Heart left ventricle (tissue), 16 donors: ENCODE results near the gene SLC5A10. TPM values are rescaled to one million over a fixed set of nuclear protein-coding genes. Genes with fewer than 3 reads are reported as not detected.
A peak's percentile ranks its signal among the peaks of the same experiment; 100 is the strongest.

ENCODE experiments used
- ATAC-seq, 4 donors: fragments of 200-7000 bp; cut with Tn5 transposase; one replicate each; pipeline ENCODE4 v1.9.1; 2020 to 2022; ENCODE audit warnings: moderate library complexity in 4 of 4, mild to moderate bottlenecking in 3 of 4, moderate number of reproducible peaks in 1 of 4
- DNase-seq, 5 donors: peaks; one replicate each; pipeline ENCODE4 v3.0.0-alpha.2; 2020
- H3K27ac ChIP-seq, 12 donors: fragments of 200-600 bp; sonication (generic) in 4 of 12; one replicate each; pipeline versions ENCODE4 v1.5.0 to v1.8.0; 2016 to 2022; ENCODE audit warnings: mild to moderate bottlenecking in 2 of 12
- H3K27me3 ChIP-seq, 9 donors: fragments of 200-600 bp; sonication (generic) in 2 of 9; one replicate each; pipeline versions ENCODE4 v1.5.1 to v1.8.0; 2016 to 2022; ENCODE audit warnings: mild to moderate bottlenecking in 3 of 9
- H3K36me3 ChIP-seq, 9 donors: fragments of 200-600 bp; sonication (generic) in 2 of 9; one replicate each; pipeline versions ENCODE4 v1.5.0 to v1.8.0; 2018 to 2022; ENCODE audit warnings: mild to moderate bottlenecking in 2 of 9
- H3K4me1 ChIP-seq, 12 donors: fragments of 200-600 bp; sonication (generic) in 4 of 12; one replicate each; pipeline versions ENCODE4 v1.5.0 to v1.8.0; 2016 to 2022; ENCODE audit warnings: mild to moderate bottlenecking in 3 of 12
- H3K4me3 ChIP-seq, 12 donors: fragments of 200-600 bp; sonication (generic) in 4 of 12; one replicate each; pipeline versions ENCODE4 v1.5.0 to v1.8.0; 2017 to 2022; ENCODE audit warnings: mild to moderate bottlenecking in 9 of 12, moderate library complexity in 4 of 12
- H3K9me3 ChIP-seq, 12 donors: fragments of 200-600 bp; sonication (generic) in 4 of 12; one replicate each; pipeline versions ENCODE4 v1.5.0 to v1.8.0; 2016 to 2022; ENCODE audit warnings: mild to moderate bottlenecking in 1 of 12
- POLR2A ChIP-seq, 2 donors: fragments of 450-650 bp; IDR thresholded peaks; one replicate each; pipeline ENCODE4 v1.6.1; 2017; ENCODE audit warnings: antibody characterized with exemption in 2 of 2, mild to moderate bottlenecking in 2 of 2, moderate library complexity in 2 of 2
- WGBS, 4 donors: extraction: QIAGEN DNeasy Blood & Tissue Kit in 2 of 4; methylation state at CpG; one replicate each; pipeline versions ENCODE4 v1.1.5 to v1.1.7; 2013 to 2018; 5-methylcytosine and 5-hydroxymethylcytosine counted together
- intact Hi-C, 10 donors: fragments of 100-400 bp; cut with DNase I; formaldehyde crosslinking; loops; one replicate each; pipeline versions ENCODE4 v1.11.1 to v1.14.2; 2022
- polyA plus RNA-seq, 2 donors: library from polyadenylated mRNA; stranded (reverse); fragments of 200-250 nt; gene quantifications; one replicate each; pipeline ENCODE4 v1.2.3, GENCODE V29; 2013
- total RNA-seq, 9 donors: library from RNA; depleted of rRNA in 2 of 9; stranded (reverse); fragments of >200 nt in 2 of 9; fragmentation: NEBNext Ultra II Directional in 3 of 9; extraction: Animal tissue kit (Norgen Biotek cat#: 25700) in 3 of 9; gene quantifications; one replicate each; pipeline versions ENCODE4 v1.1.0 to v1.2.4, GENCODE V29; 2016 to 2023
- TF ChIP-seq, protein P1 (sequence below), 12 donors: fragments of 200-600 bp; sonication (generic) in 4 of 12; IDR thresholded peaks; one replicate each; pipeline versions ENCODE4 v1.5.0 to v1.8.0; 2018 to 2022; ENCODE audit warnings: antibody characterized with exemption in 12 of 12, mild to moderate bottlenecking in 5 of 12
- donor health status: ischemic (EF 13 %, LVEDD 7.1; RV severe dilation, severe dysfunction).
- donor health status: healthy with polysubstance abuse.
- donor health status: DM: no; HTN: yes; CAD: no.
- donor health status: DM: no; HTN: no; CAD: no.
- donor health status: ischemic (EF 25% LVEDD 6.9; RV normal size, moderate dysfunction).
- donor health status: ischemic (EF 25% LVEDD 5.7; RV mildly dilated, moderate dysfunction).
- donor health status: healthy.
- donor health status: DM: yes; HTN: yes; CAD: no.
- donor health status: ischemic (EF 35%, LVEDD 5.7; RV mildly dilated, moderate dysfunction).
- donor health status: nonischemic (EF 11% LVEDD 7.7; RV severe dilation, severe dysfunction).
- donor health status: DM: yes; HTN: yes; CAD: no.
- donor health status: PGD.
- donor health status: ischemic (EF 29% LVEDD 5.4; RV normal size, mild dysfunction).
- donor health status: nonischemic (EF 23%, LVEDD 6.1; RV moderate dilation, normal function).

SLC5A10 gene
- total and polyA plus RNA-seq, 11 donors = 0.04 to 0.31 (median 0.09) TPM; not detected in 7

DNA sequence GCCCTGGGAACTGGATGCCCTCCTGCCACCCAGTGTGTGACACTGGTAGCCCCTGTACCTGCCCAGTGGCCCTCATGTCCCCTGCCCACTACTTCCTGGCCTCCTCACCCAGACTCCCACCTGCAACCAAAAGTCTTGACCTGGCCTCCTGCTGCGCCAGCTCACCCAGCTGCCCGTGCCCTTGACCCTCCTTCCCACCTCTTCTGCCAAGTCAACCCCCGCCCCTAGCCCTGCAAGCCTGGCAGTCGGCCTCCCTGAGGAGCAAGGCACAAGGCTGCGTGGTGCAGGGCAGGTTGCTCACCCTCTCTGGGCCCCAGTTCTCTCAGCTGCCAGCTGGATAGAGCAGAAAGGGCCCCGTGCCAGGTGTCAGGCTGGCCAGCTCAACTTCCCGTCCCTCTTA lies 64.9 kb downstream of the SLC5A10 start:
- no peaks in the 10 kb centered on the region for H3K9me3 ChIP-seq
- WGBS, 4 donors = 71 to 80% (median 75%) methylated on average over 7 of the region's 7 CpGs
- no peak overlapping the region for H3K4me3 ChIP-seq
- H3K27me3 ChIP-seq = peaks cover 0 to 3% (median 0%) of the 10 kb centered on the region in 9 donors
- ATAC-seq (no peak), DNase-seq (peak in 2 of 5 donors; percentile 16 to 46)
- H3K36me3 ChIP-seq = no peaks in the 10 kb centered on the region
- no peaks in the 10 kb centered on the region for H3K4me1 ChIP-seq
- H3K27ac ChIP-seq = no peak overlapping the region
- intact Hi-C loops = no loop called here
- no peak for TF ChIP-seq POLR2A (IDR thresholded peaks at IDR 0.05)
- TF ChIP-seq, protein P1, sequence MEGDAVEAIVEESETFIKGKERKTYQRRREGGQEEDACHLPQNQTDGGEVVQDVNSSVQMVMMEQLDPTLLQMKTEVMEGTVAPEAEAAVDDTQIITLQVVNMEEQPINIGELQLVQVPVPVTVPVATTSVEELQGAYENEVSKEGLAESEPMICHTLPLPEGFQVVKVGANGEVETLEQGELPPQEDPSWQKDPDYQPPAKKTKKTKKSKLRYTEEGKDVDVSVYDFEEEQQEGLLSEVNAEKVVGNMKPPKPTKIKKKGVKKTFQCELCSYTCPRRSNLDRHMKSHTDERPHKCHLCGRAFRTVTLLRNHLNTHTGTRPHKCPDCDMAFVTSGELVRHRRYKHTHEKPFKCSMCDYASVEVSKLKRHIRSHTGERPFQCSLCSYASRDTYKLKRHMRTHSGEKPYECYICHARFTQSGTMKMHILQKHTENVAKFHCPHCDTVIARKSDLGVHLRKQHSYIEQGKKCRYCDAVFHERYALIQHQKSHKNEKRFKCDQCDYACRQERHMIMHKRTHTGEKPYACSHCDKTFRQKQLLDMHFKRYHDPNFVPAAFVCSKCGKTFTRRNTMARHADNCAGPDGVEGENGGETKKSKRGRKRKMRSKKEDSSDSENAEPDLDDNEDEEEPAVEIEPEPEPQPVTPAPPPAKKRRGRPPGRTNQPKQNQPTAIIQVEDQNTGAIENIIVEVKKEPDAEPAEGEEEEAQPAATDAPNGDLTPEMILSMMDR (IDR thresholded peaks at IDR 0.05) = no peak

DNA sequence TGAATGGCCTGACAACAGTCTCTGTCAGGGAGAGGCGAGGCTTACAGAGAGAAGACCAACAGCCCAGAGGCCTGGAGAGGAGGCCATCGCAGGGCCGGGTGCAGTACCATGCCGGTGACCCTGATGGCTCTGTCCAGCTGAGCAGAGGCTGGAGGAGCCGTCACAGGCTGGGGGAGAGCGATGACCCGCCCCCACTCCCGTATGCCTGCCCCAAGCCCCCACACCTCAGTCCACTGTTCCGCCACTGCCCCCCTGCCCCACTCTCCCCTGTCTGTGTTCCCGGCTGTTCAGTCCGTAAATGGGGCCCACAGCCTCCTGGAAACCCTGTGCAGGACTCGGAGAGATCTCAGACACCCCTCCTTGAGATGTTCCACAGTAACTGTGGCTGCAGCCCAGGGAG lies 65.4 kb downstream of the SLC5A10 start:
- Histone ChIP-seq H3K4me1 (no peaks in the 10 kb centered on the region), H3K4me3 (no peak overlapping the region), H3K27ac (no peak overlapping the region), H3K27me3 (peaks cover 0 to 3% (median 0%) of the 10 kb centered on the region in 9 donors), H3K9me3 (no peaks in the 10 kb centered on the region), H3K36me3 (no peaks in the 10 kb centered on the region)
- WGBS, 4 donors = 67 to 76% (median 73%) methylated on average over 5 to 12 of the region's 12 CpGs
- intact Hi-C loops = no loop called here
- DNase-seq = peak in 2 of 5 donors; percentile 8 to 34
- ATAC-seq = no peak
- TF ChIP-seq, protein P1 (IDR thresholded peaks at IDR 0.05) = no peak
- no peak for TF ChIP-seq POLR2A (IDR thresholded peaks at IDR 0.05)

DNA sequence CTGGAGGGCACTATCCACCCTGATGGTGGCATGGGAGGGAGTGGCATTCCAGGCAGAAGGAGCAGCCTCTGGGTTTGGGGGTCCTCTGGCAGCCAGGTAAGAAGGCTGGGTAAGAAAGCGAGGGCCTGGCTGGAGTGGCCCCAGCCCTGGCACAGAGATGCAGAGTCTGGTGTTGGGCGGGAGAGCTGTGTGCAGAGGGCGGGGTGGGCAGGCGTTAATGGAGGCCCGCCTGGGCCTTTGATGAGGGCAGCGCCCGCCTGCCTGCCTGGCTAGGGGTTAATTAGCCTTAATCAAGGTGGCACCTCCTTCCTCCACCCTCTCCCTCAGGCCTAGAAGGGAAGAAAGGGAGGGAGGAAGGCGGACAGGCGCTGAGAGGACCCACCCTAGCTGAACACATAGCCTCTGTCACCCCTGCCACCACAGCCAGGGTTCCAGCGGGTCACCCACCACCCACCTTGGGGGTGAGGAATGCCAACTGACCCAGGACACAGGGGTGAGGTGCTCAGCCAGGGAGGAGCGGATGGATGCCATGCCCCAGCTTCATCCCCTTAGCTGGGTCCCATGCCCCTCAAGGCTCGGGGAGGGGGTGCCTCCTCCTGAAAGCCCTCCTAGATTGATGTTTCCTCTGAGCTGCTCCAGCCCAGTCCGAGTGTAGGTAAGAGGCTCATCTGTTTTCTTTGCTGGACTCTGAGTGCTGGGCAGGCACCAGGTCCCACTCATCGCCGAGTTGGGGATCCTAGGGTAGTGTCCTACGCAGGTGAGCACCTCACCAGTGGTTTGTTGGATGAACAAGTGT lies 66.0 kb downstream of the SLC5A10 start:
- peaks cover 0 to 3% (median 0%) of the 10 kb centered on the region in 9 donors for H3K27me3 ChIP-seq
- ATAC-seq (no peak), DNase-seq (peak in 3 of 5 donors; percentile 13 to 36 (median 16))
- no peaks in the 10 kb centered on the region for H3K36me3 ChIP-seq
- 78 to 84% (median 81%) methylated on average over 12 to 16 of the region's 16 CpGs for WGBS, 4 donors
- H3K4me3 ChIP-seq = no peak overlapping the region
- no peaks in the 10 kb centered on the region for H3K9me3 ChIP-seq
- TF ChIP-seq POLR2A (IDR thresholded peaks at IDR 0.05) = no peak
- TF ChIP-seq, protein P1 (IDR thresholded peaks at IDR 0.05) = no peak
- H3K27ac ChIP-seq = no peak overlapping the region
- intact Hi-C loops = no loop called here
- no peaks in the 10 kb centered on the region for H3K4me1 ChIP-seq

DNA sequence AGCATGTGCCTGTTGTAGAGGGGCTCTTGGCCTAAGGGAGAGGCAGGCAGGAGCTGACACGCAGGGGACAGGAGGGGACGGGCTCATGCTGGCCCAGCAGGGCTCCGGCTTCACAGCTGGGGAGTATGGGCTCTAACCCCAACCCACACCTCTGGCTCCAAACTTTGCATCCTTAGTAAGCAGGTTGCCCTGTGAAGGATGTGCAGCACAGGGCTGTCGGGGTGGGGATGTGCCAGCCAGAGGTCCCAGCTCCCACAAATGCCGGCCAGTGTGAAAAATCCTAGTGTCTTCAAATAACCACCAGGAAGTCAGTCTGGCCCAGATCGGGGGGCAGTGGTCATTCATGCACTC lies 66.6 kb downstream of the SLC5A10 start:
- Histone ChIP-seq H3K27ac (no peak overlapping the region), H3K9me3 (no peaks in the 10 kb centered on the region), H3K27me3 (peaks cover 0 to 3% (median 0%) of the 10 kb centered on the region in 9 donors), H3K36me3 (no peaks in the 10 kb centered on the region), H3K4me1 (no peaks in the 10 kb centered on the region), H3K4me3 (no peak overlapping the region)
- ATAC-seq (no peak), DNase-seq (peak in 2 of 5 donors; percentile 10 to 23)
- WGBS, 4 donors = 67 to 82% (median 79%) methylated on average over 5 to 6 of the region's 6 CpGs
- TF ChIP-seq, protein P1 (IDR thresholded peaks at IDR 0.05) = no peak
- TF ChIP-seq POLR2A (IDR thresholded peaks at IDR 0.05) = no peak
- intact Hi-C loops = no loop called here
